HG02763 (cell line): ENCODE data around the gene PCBP2.

Source experiments
- ATAC-seq: cut with Tn5 transposase; IDR thresholded peaks from one replicate; pipeline ENCODE4 v1.9.1; 2021; ENCODE audit warnings: mild to moderate bottlenecking, moderate library complexity; ENCODE audit not compliant: unreplicated experiment

Gene PCBP2

GRCh38 chr12:53506881-53507602, 55.1 kb downstream of the PCBP2 start, which contains the start of gene NPFF:
Gene NPFF, minus strand, starts transcription at chr12:53507484. Its CDS starts 10 bp downstream, at chr12:53507474.
- no peak for ATAC-seq

DNA sequence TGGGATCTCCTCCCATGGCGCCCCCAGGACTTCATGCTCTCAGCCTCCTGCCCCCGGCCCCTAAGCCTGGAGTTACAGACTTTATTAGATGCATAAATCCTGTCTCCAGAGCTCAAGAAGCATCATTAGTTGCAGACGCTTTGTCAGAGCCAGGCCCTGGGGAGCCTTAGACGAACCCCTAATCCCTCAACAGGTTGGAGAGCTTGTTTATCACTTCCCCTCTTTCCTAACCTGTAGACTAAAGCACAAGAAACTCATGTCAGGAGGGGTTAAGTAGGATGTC, 55.6 kb downstream of the PCBP2 start:
- ATAC-seq: no peak

DNA sequence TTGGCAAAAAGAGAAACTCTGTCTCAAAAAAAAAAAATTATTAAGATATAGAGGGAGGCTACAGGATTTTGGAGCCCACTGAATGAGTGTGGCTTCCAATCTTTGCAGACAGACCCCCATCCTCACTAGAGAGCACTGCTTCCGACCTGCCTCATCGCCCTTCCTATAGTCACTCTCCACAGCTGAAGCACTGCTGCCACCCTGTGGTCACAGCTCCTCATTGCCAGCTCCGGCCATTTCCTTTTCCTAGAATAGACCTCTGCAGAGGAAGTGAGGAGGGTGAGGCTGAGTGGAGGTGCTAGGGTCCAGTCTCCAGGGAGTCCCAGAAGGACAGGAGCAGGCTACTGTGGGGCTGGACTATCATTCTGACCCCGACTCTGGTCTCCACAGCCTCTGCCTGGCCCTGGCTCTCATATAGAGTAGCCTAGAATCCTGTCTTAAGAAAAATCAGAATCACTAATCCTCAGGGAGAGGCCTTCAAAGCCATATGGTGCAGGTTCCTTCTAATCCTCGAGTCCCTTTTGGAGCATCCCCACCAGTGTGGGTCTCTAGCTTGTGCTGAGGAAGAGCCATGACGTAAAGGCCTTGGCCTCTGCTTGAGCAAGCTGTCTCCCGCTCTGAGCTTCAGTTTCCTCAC, 56.8 kb downstream of the PCBP2 start:
- ATAC-seq: peak; percentile 73

- no peak for ATAC-seq
Observed at GRCh38 chr12:53510181-53510812, 58.4 kb downstream of the PCBP2 start.

- no peak for ATAC-seq
Observed at GRCh38 chr12:53513712-53514410, 62.0 kb downstream of the PCBP2 start.

- ATAC-seq: no peak
Observed at GRCh38 chr12:53514628-53515290, 62.9 kb downstream of the PCBP2 start.

DNA sequence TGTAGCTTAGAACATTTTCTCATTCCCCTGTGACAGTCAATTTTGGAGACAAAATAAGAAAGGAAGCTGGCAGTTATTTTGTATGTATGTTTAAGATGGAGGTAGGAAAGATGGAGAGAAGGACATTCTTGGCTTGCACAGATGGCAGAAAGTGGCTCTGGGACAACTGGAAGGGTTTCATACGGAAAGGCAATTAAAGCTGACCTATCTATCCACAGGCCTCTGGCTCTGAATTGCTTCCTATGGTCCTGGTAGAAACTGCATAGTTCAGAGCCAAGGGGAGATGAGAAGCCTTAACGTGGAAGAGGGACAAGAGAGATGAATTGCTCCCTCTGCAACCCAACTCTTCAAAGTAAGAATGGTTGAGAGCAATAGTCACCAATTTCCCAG, 63.4 kb downstream of the PCBP2 start:
- no peak for ATAC-seq

DNA sequence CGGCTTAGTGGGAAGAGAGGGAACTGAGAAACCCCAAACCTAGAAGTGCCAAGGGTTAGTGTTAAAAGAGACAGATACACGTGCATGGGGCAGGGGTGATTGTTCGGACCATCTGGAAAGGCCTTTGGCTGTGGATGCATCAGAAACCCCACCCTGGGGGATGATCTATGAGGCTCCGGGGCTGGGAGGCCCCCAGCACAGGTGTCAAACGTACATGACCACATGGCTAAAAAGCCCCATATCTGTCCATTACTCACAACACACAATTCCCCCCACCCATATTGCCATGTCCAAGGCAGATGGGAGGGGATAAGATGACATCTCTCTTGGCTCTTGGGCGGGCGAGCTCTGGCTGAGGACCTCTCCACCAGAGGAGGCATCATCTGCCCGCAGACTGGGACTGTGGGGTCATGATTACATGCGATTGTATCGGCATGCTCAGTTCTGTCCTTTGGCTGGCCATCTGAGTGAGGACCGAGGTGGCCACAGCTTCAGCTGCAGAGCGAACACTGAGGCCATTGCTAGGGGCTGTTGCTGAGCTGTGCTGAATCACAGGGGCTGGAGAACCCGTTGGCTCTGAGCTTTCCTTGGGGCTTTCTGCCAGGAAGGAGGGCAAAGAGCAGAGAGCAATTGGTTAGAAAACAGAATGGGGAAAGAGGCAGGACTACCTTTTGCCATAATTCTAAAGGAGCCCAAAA, 65.0 kb downstream of the PCBP2 start:
- ATAC-seq: no peak

DNA sequence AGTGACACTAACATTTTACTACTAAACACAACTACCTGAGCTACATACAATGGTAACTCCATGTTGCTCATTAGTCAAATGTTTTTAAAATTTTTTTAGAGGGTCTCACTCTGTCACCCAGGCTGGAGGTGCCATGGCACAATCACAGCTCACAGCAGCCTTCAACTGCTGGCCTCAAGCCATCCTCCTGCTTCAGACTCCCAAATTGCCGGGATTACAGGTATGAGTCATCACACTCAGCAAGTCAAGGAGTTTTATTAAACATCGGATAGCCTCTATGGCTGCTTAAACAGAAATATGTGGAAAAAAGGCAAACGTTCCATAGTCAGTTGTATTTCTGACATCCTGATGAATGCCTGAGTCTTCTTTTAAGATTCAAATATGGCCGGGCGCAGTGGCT, 66.5 kb downstream of the PCBP2 start:
- ATAC-seq: no peak

DNA sequence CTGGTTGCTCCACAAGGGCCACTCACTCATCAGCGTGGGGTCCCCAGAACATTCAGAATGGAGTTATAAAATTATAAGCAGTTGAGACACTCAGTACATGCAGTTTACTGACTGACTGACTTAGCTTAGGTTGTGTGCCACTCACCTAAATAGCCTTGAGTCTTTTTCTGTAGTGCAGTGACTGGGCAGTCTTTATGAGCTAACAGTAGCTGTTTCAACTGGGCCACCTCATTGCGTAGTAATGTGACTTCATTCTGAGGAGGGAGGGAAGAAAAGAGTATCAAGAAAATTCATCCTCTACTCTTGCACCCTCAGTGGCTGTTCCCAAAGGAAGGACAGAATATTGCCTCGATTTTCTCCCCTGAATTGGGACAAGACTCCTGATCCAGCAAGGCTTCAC, 71.2 kb downstream of the PCBP2 start:
- no peak for ATAC-seq

DNA sequence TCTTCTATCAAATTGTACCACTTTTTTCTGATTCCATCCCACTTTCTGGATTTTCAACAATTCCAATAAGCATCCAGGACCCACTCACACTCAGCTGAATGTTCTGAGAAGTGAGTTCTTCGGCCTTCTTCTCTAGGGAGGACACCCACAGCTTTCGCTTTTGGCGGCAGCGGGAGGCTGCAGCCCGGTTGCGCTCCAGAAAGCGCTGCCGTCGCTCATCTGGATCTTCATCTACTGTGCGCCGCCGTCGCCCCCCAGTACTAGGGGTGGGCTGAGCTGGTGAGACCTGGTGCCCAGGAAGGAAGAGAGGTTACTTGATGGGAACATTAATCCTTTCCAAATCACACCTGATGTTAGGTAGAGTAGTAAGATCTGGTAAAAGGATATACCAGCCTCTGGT, 72.6 kb downstream of the PCBP2 start:
- no peak for ATAC-seq

- ATAC-seq: no peak
Observed at GRCh38 chr12:53530061-53530460, 78.2 kb downstream of the PCBP2 start.
